Hippocampal formation (tissue), 2 donors: ENCODE data around the gene GM2A.
"Not testable (repeated sequence)": the region's sequence is repeated elsewhere in the genome, so short reads cannot be mapped to it uniquely, and the experiment has no call there.

Source experiments
- DNase-seq, 2 donors: peaks; one replicate each; lab custom pipeline; 2025; lab: John Stamatoyannopoulos, UW

Gene GM2A

GRCh38 chr5:151228986-151229385 is 24.0 kb upstream of the GM2A start:
- DNase-seq, result no peak

GRCh38 chr5:151230048-151230680 is 22.8 kb upstream of the GM2A start:
- DNase-seq, result no peak

GRCh38 chr5:151231359-151231758 is 21.6 kb upstream of the GM2A start:
- no peak for DNase-seq

- no peak for DNase-seq
These were observed 19.3 kb upstream of the GM2A start for GRCh38 chr5:151233616-151234085.

- no peak for DNase-seq
These were observed 18.3 kb upstream of the GM2A start for GRCh38 chr5:151234476-151235238.

- not testable (repeated sequence) for DNase-seq
These were observed 17.8 kb upstream of the GM2A start for GRCh38 chr5:151235239-151235571.

- DNase-seq, result no peak
These were observed 16.1 kb upstream of the GM2A start for GRCh38 chr5:151236888-151237287.

- no peak for DNase-seq
These were observed 15.3 kb upstream of the GM2A start for GRCh38 chr5:151237685-151238084.

GRCh38 chr5:151238303-151238741 is 14.7 kb upstream of the GM2A start:
- no peak for DNase-seq

GRCh38 chr5:151239237-151239861 is 13.6 kb upstream of the GM2A start:
- no peak for DNase-seq

- DNase-seq, result not testable (repeated sequence)
These were observed 12.6 kb upstream of the GM2A start for GRCh38 chr5:151240268-151240835.

GRCh38 chr5:151240924-151241635 is 11.9 kb upstream of the GM2A start:
- no peak for DNase-seq

- no peak for DNase-seq
These were observed 9.9 kb upstream of the GM2A start for GRCh38 chr5:151243127-151243526.

GRCh38 chr5:151243564-151243963 is 9.4 kb upstream of the GM2A start:
- no peak for DNase-seq

GRCh38 chr5:151244206-151244605 is 8.8 kb upstream of the GM2A start:
- DNase-seq, result no peak

- no peak for DNase-seq
These were observed 7.2 kb upstream of the GM2A start for GRCh38 chr5:151245680-151246219.

- DNase-seq, result no peak
These were observed 4.3 kb upstream of the GM2A start for GRCh38 chr5:151248651-151249050.

- DNase-seq, result no peak
These were observed 3.7 kb upstream of the GM2A start for GRCh38 chr5:151249281-151249680.

GRCh38 chr5:151250346-151251000 is 2.5 kb upstream of the GM2A start:
- DNase-seq, result no peak

GRCh38 chr5:151251001-151251551 is 1.9 kb upstream of the GM2A start:
- DNase-seq, result no peak

GRCh38 chr5:151251621-151252020 is 1.4 kb upstream of the GM2A start:
- no peak for DNase-seq
